Effector CD8-positive, alpha-beta T cell (primary cell): Measurements from ENCODE around the gene MAPK12.

Source experiments
- DNase-seq: peaks from one replicate; lab custom pipeline; 2025; lab: John Stamatoyannopoulos, UW

The MAPK12 gene

GRCh38 chr22:50299785-50300619, 38.5 kb upstream of the MAPK12 start:
- no peak for DNase-seq

- no peak for DNase-seq
Observed at GRCh38 chr22:50298937-50299784, 37.7 kb upstream of the MAPK12 start.

- DNase-seq: no peak
Observed at GRCh38 chr22:50298266-50298637, 36.8 kb upstream of the MAPK12 start.

GRCh38 chr22:50297510-50298265, 36.2 kb upstream of the MAPK12 start:
- DNase-seq: no peak

DNA sequence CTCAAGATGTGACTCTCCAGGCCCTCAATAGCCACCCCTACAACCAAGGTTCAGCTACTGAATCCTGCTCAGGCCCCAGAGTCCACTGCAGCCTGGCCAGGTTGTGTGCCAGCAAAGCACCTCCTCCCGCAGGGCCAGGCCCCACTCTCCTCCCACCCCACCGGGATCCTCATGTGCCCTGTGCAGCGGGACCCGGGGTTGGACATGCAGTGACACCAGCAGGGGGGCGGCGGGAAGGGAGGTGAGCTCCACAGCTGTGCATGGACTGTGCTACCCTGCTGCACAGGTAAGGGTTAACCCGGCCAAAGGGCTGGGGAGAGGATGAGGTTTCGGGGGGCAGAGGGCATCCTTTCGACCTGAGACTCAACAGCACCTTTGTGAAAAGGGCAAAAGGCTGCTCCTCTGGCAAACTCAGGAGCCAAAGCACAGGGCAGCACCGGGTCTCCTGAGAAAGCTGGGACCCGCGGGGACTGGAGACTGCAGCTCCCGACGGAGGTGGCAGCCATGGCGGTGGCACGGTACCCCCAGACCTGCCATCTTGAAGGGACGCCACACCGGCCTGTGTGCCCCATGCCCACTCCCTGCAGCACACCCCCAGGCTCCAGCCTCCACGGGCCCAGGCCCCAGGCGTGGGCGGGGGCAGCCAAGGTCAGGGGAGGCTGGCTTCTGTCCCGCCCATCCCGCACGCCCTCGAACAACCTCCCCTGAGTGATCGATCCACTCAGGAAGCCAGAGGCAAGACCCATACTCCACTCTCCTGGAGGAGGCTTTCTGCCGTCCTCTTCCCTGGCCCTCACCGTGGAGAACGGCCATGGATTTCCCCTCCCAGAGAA, 35.4 kb upstream of the MAPK12 start:
- no peak for DNase-seq

DNA sequence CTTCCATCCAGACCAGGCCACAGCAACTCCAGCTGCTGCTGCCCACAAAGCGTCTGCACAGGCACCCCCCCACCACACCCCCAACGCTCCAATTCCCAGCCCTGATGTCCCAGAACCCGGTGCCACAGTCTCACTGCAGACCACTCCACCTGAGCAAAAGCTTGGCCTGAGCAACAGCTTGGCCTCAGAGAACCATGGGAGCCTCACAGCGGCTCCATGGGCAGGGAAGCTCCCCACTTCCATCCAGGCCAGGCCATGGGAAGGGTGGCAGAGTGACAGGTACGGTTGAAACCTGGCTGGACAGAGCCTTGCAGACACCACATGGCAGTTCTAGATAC, 32.8 kb upstream of the MAPK12 start:
- DNase-seq: no peak

DNA sequence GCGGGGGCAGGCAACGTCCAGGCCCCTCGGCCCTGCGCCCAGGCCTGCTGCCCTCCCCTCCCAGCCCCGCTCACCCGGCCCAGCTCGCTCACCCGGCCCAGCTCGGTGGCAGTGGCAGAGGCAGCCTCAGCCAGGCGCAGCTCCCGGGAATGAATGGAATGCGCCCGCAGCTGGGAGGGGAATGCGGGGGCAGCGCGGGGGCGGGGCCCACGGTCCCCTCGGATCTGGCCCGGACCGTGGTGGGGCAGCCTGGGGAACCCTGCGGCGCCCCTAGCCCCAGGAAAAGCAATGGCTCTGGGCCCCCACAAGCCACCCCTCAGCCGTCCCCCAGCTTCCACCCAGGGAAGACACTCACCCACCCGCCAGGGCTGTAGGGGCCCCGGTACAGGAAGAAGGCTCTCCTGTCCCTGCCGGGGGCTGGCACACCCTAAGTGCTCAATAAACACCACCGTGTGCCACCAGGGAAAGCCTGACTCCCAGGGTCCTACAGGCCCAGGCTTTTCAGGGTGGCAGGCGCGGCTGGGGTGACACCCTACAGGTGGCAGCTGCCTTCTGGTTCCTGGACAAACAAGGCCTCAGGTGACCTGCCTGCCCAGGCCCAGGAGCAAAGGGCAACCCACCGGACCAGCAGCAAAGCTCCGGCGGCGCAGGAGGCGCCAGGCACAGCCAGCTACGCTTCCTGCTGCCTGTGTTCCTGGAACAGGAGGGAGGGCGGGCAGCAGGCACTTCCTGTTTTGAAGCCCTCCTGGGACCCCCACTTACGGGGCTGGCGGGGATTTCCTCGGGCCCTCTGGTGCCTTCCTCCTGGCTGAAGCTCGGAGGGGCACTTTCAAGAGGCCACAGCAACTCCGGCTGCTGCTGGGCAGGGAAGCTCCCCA, 32.2 kb upstream of the MAPK12 start:
- DNase-seq: no peak

DNA sequence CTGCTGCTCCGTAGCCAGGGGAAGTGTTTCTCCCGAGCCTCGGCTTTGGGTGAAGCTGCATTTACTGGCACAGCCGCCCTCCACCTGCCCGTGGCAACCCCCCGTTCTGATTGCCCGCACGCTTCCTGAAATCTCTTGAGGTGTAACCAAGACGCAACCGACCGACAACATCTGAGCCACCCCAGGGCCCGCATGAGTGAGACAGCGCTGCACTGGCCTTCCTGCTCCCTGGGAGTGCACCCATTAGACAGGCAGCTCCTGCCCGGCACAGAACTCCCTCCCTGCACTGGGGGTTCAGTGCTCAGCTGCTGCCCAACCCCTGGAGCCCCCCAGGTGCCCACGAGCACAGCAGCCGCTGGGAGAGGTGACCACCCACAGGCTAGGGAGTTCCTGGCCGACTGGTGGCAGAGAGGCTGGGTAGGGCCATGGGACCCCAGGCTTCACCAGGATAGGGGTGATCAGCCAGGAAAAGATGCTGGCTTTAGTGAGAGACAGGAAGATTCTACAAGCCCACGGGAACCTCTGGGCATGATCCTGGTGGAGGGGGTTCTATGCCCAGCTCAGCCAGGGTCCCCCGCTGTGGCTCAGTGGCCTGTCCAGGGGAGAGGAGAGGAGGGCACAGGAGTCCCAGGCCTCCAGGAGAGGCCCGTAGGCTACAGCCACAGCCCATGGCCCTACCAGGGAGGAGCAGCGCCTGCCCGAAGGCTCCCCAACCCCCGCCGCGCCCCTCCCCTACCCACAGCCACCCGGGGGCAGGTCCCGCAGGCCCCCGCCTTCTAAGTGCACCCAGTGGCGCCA, 31.4 kb upstream of the MAPK12 start:
- no peak for DNase-seq

- DNase-seq: no peak
Observed at GRCh38 chr22:50289942-50290630, 28.6 kb upstream of the MAPK12 start.

GRCh38 chr22:50289151-50289941, 27.9 kb upstream of the MAPK12 start:
- DNase-seq: no peak

GRCh38 chr22:50287731-50288130, 26.2 kb upstream of the MAPK12 start:
- no peak for DNase-seq

- no peak for DNase-seq
Observed at GRCh38 chr22:50286701-50287318, 25.3 kb upstream of the MAPK12 start.

GRCh38 chr22:50286275-50286674, 24.8 kb upstream of the MAPK12 start:
- no peak for DNase-seq

DNA sequence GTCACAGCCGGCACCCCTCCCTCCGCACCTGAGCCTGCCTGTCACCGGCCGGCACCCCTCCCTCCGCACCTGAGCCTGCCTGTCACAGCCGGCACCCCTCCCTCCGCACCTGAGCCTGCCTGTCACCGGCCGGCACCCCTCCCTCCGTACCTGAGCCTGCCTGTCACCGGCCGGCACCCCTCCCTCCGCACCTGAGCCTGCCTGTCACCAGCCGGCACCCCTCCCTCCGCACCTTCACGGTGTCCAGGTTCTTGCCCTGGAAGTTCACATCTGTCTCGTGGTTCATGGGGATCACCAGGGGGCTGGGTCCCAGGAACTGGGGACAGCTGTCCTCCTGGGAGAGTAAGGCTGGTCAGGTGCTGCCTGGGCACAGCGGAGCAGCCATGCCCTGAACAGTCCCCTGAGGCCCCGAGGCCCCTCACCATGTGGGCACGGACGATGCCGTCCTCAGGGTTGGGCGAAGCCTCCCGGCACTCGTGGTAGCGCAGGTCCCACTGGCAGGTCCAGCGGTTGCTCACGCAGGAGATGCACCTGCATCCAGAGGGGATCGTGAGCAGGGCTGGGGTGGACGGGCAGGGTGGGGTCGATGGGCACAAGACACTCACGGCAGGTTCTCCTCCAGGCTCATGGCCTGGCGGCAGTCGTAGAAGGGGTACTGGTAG, 24.2 kb upstream of the MAPK12 start:
- no peak for DNase-seq

DNA sequence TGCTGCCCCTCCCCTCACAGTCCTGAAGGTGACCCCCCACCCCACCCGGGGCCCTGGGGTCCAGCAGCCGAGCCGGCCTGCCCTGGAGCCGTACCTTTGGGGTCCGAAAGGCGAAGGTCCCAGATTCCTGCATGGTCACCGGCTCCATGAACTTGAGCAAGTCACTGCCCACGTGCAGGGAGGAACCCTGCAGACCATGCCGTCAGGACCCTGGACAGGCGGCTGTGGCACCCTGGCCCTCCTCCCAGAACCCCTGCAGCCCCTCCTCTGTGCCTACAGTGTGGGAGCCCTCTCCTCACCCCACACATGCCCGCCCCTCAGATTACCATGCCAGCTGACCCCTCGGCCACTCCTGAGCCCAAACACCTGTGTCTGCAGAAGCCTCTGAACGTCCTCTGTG, 23.0 kb upstream of the MAPK12 start:
- DNase-seq: no peak

GRCh38 chr22:50283821-50284220, 22.3 kb upstream of the MAPK12 start:
- DNase-seq: no peak
